ENCODE data around the gene GPS2. TPM values are rescaled to one million over a fixed set of nuclear protein-coding genes. Genes with fewer than 3 reads are reported as not detected.
A peak's percentile ranks its signal among the peaks of the same experiment; 100 is the strongest.

GPS2 gene
- total RNA-seq, 1 donor, result 48.1 TPM

DNA sequence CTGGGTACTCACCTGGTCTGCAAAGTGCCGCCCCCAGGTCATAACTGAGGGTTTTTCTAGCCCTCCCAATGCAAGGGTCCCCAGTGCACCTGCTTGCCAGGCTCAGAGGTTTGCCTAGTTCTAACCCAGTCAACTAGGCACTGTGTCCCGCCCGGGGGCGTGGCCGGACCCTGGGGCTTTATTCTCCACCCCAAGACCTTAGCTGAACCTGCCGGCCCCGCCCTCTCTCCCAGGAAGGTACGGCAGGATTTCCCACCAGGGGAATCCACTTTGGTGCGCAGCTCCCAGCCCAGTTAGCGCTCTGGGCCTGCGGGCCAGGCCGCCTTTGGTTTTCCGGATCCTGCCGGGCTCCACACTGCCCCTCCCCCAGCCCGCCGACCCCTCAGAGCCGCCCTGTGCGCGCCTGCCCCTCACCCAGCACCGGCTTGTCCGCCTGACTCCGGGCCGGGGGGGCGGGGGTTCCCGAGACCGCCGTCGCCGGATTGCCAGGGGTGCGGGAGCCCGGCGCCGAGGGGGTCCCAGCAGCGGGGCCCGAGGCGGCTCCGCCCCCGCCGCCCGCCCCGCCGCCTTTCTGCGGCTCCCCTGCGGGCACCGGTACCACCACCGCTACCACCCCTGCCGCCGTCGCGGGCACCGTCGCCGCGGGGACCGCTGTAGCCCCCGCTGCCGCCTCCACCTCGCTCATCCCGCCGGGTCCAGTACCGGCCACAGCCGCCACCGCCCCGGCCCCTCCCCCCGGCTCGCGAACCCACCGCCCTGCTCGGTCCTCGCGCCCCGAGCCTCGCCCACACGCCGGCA is 21.1 kb downstream of the GPS2 start:
- no peak overlapping the region for H3K4me2 ChIP-seq (ENCODE audit: insufficient read depth, low read length)

DNA sequence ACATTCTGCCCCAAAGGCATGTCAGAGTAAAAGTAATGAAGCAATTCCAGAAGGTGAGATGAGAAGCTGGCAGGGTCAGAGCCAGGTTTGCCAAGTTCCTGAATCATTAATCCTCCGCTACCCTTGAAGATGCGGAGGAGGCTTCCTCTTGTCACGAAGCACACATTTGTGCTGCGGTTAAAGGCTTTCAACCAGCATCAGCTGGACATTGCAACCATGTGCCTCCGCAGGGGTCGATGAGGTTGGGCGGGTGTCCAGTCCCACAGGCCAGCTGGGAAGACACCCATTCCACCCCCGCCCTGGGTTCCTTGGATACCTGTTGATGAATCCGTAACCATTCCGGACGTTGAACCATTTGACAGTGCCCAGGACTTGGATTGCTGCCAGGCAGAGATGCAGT is 22.0 kb downstream of the GPS2 start:
- no peak overlapping the region for H3K4me3 ChIP-seq (ENCODE audit: insufficient read depth, low read length)
- H3K36me3 ChIP-seq (ENCODE audit: insufficient read depth, low read length), result no peaks in the 10 kb centered on the region
- H3K4me1 ChIP-seq (ENCODE audit: insufficient read depth, low read length), result peaks cover 3% of the 10 kb centered on the region
- no peak overlapping the region for H2AFZ ChIP-seq (ENCODE audit: low read length)
- TF ChIP-seq, protein P1, sequence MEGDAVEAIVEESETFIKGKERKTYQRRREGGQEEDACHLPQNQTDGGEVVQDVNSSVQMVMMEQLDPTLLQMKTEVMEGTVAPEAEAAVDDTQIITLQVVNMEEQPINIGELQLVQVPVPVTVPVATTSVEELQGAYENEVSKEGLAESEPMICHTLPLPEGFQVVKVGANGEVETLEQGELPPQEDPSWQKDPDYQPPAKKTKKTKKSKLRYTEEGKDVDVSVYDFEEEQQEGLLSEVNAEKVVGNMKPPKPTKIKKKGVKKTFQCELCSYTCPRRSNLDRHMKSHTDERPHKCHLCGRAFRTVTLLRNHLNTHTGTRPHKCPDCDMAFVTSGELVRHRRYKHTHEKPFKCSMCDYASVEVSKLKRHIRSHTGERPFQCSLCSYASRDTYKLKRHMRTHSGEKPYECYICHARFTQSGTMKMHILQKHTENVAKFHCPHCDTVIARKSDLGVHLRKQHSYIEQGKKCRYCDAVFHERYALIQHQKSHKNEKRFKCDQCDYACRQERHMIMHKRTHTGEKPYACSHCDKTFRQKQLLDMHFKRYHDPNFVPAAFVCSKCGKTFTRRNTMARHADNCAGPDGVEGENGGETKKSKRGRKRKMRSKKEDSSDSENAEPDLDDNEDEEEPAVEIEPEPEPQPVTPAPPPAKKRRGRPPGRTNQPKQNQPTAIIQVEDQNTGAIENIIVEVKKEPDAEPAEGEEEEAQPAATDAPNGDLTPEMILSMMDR (IDR thresholded peaks at IDR 0.05; ENCODE audit: extremely low read depth, low read depth, low read length), result no peak
- no peak overlapping the region for H3K4me2 ChIP-seq (ENCODE audit: insufficient read depth, low read length)
- peaks cover 3% of the 10 kb centered on the region for H4K20me1 ChIP-seq (ENCODE audit: insufficient read depth, low read length)
- H3K79me2 ChIP-seq (ENCODE audit: insufficient read depth, low read length), result no peaks in the 10 kb centered on the region
- DNase-seq (ENCODE audit: insufficient read length, low spot score, missing footprints), result peak; percentile 91
- H3K27me3 ChIP-seq (ENCODE audit: insufficient read depth, low read length), result peaks cover 48% of the 10 kb centered on the region
- no peaks in the 10 kb centered on the region for H3K9me3 ChIP-seq (ENCODE audit: low read depth, low read length)
- H3K27ac ChIP-seq (ENCODE audit: low read depth, low read length), result no peak overlapping the region

More for the DNA sequence above, 21.1 kb downstream of the GPS2 start:
- Histone ChIP-seq H3K27me3 (ENCODE audit: insufficient read depth, low read length) (peaks cover 46% of the 10 kb centered on the region), H3K27ac (ENCODE audit: low read depth, low read length) (no peak overlapping the region), H3K4me3 (ENCODE audit: insufficient read depth, low read length) (no peak overlapping the region), H3K79me2 (ENCODE audit: insufficient read depth, low read length) (no peaks in the 10 kb centered on the region), H4K20me1 (ENCODE audit: insufficient read depth, low read length) (peaks cover 3% of the 10 kb centered on the region), H3K9me3 (ENCODE audit: low read depth, low read length) (no peaks in the 10 kb centered on the region), H2AFZ (ENCODE audit: low read length) (no peak overlapping the region), H3K4me1 (ENCODE audit: insufficient read depth, low read length) (peaks cover 3% of the 10 kb centered on the region), H3K36me3 (ENCODE audit: insufficient read depth, low read length) (no peaks in the 10 kb centered on the region)
- peak; percentile 86 for DNase-seq (ENCODE audit: insufficient read length, low spot score, missing footprints)
- TF ChIP-seq, protein P1 (IDR thresholded peaks at IDR 0.05; ENCODE audit: extremely low read depth, low read depth, low read length), result no peak

DNA sequence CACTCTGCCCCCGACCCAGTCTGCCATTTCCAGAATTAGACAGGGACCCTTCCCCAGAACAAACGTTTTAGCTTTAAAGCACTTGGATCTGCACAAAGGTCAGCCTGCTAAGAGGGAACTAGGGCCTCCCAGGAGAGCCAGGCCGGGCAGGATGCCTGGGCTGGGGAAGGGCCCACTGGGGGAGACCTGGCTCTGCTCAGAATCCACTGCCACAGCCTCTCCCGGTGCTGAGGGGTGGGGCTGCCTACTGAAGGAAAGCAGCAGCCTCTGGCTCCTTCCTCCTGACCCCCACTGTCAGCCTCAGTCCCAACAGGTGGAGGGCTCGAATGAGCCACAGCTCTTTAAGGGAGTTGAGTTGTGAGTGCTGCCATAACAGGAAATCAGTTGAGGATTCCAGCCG is 22.4 kb downstream of the GPS2 start:
- peak; percentile 80 for DNase-seq (ENCODE audit: insufficient read length, low spot score, missing footprints)
- Histone ChIP-seq H3K4me3 (ENCODE audit: insufficient read depth, low read length) (no peak overlapping the region), H3K36me3 (ENCODE audit: insufficient read depth, low read length) (no peaks in the 10 kb centered on the region), H4K20me1 (ENCODE audit: insufficient read depth, low read length) (peaks cover 3% of the 10 kb centered on the region), H3K9me3 (ENCODE audit: low read depth, low read length) (no peaks in the 10 kb centered on the region), H3K4me2 (ENCODE audit: insufficient read depth, low read length) (no peak overlapping the region), H3K27ac (ENCODE audit: low read depth, low read length) (no peak overlapping the region), H3K79me2 (ENCODE audit: insufficient read depth, low read length) (no peaks in the 10 kb centered on the region), H3K4me1 (ENCODE audit: insufficient read depth, low read length) (peaks cover 3% of the 10 kb centered on the region), H3K27me3 (ENCODE audit: insufficient read depth, low read length) (peaks cover 51% of the 10 kb centered on the region), H2AFZ (ENCODE audit: low read length) (no peak overlapping the region)
- TF ChIP-seq, protein P1 (IDR thresholded peaks at IDR 0.05; ENCODE audit: extremely low read depth, low read depth, low read length), result no peak

DNA sequence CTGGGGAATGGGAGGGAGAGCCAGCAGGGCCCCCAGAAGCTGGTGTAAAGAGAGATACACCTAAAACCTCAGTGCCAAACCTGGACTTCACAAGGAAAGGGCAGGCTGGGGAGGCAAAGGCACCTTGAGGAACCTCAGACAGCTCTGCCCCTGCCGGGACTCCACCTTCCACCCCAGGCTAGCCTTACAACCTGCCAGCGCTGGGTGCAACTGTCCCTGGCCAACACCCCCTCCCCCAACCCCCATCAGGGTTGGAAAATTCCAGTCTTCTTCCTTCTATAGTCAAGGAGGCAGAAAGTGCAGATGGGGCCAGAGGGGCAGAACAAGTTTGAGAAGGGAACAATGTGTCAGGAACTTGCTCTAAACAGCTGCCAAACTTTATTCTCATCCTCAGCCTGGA is 23.0 kb downstream of the GPS2 start:
- H3K79me2 ChIP-seq (ENCODE audit: insufficient read depth, low read length), result no peaks in the 10 kb centered on the region
- H3K9me3 ChIP-seq (ENCODE audit: low read depth, low read length), result no peaks in the 10 kb centered on the region
- DNase-seq (ENCODE audit: insufficient read length, low spot score, missing footprints), result peak; percentile 82
- no peak overlapping the region for H3K27ac ChIP-seq (ENCODE audit: low read depth, low read length)
- H3K4me1 ChIP-seq (ENCODE audit: insufficient read depth, low read length), result peaks cover 3% of the 10 kb centered on the region
- H3K36me3 ChIP-seq (ENCODE audit: insufficient read depth, low read length), result no peaks in the 10 kb centered on the region
- H2AFZ ChIP-seq (ENCODE audit: low read length), result no peak overlapping the region
- no peak overlapping the region for H3K4me2 ChIP-seq (ENCODE audit: insufficient read depth, low read length)
- TF ChIP-seq, protein P1 (IDR thresholded peaks at IDR 0.05; ENCODE audit: extremely low read depth, low read depth, low read length), result no peak
- peaks cover 57% of the 10 kb centered on the region for H3K27me3 ChIP-seq (ENCODE audit: insufficient read depth, low read length)
- no peak overlapping the region for H3K4me3 ChIP-seq (ENCODE audit: insufficient read depth, low read length)
- peaks cover 3% of the 10 kb centered on the region for H4K20me1 ChIP-seq (ENCODE audit: insufficient read depth, low read length)
